K562 (cell line): Measurements from ENCODE around the gene TFAP2E. TPM values are rescaled to one million over a fixed set of nuclear protein-coding genes. Genes with fewer than 3 reads are reported as not detected.

Source experiments
- BCOR ChIP-seq: fragments of 450-650 bp; IDR thresholded peaks from 2 replicates; pipeline ENCODE4 v1.6.1; 2016
- CUX1 ChIP-seq: fragments of 200-800 bp; sonication (Bioruptor generic); IDR thresholded peaks from 2 replicates; pipeline ENCODE4 v1.6.1; 2016; ENCODE audit warnings: missing genetic modification characterization, missing compliant biosample characterization
- ELF1 ChIP-seq: fragments of 200-800 bp; sonication (Bioruptor generic); IDR thresholded peaks from 2 replicates; pipeline ENCODE4 v1.6.1; 2016; ENCODE audit warnings: missing genetic modification characterization, missing compliant biosample characterization
- GTF2A2 ChIP-seq: IDR thresholded peaks from 2 replicates; pipeline ENCODE4 v1.6.1; 2016; ENCODE audit warnings: mild to moderate bottlenecking, missing genetic modification characterization, missing compliant biosample characterization
- HDAC2 ChIP-seq: fragments of 450-650 bp; IDR thresholded peaks from 2 replicates; pipeline ENCODE4 v1.6.1; 2016; ENCODE audit warnings: mild to moderate bottlenecking
- KLF13 ChIP-seq: fragments of 450-650 bp; IDR thresholded peaks from 2 replicates; pipeline ENCODE4 v1.6.1; 2016; ENCODE audit warnings: missing genetic modification characterization, low read depth, mild to moderate bottlenecking, missing compliant biosample characterization, moderate library complexity, borderline replicate concordance
- SP2 ChIP-seq: IDR thresholded peaks from 2 replicates; pipeline ENCODE4 v1.6.1; 2011; ENCODE audit warnings: mild to moderate bottlenecking, low read depth, low read length, moderate library complexity; ENCODE audit not compliant: poor library complexity, severe bottlenecking; ENCODE audit errors: extremely low read depth
- SREBF1 ChIP-seq: fragments of 150-350 bp; IDR thresholded peaks from 2 replicates; pipeline ENCODE4 v1.6.1; 2014; ENCODE audit warnings: antibody characterized with exemption, low read depth, low read length, borderline replicate concordance
- TAF15 ChIP-seq: fragments of 200-400 bp; formaldehyde crosslinking; IDR thresholded peaks from 2 replicates; pipeline ENCODE4 v1.6.1; 2017; ENCODE audit warnings: mild to moderate bottlenecking, low read depth, low read length, moderate library complexity
- TARDBP ChIP-seq: fragments of 450-650 bp; IDR thresholded peaks from 2 replicates; pipeline ENCODE4 v1.6.1; 2016
- ZSCAN32 ChIP-seq: fragments of 450-650 bp; formaldehyde crosslinking; IDR thresholded peaks from 2 replicates; pipeline ENCODE4 v1.4.0; 2020; ENCODE audit warnings: mild to moderate bottlenecking, moderate library complexity
- polyA plus RNA-seq, 8 experiments: library from polyadenylated mRNA; depleted of rRNA in 4 of 8; stranded (reverse) in 5 of 8; unstranded in 3 of 8; fragments of >200 nt; fragmentation: Nextera tagmentation in 2 of 8; fragmentation: Illumina TruSeq in 1 of 8; extraction: Ambion mirVana in 2 of 8; extraction: Trizol in 1 of 8; gene quantifications; 2 replicates each; pipeline versions ENCODE4 v1.2.1 to v1.2.3, GENCODE V29; 2011 to 2014; ENCODE audit warnings: inconsistent platforms in 1 of 8, missing spikeins in 1 of 8
- total RNA-seq, 7 experiments: library from RNA; depleted of rRNA in 6 of 7; stranded (reverse); fragments of >200 nt in 6 of 7; fragmentation: Illumina TruSeq in 2 of 7; extraction: Trizol in 2 of 7; gene quantifications; 2 replicates each; pipeline versions ENCODE4 v1.2.1 to v1.2.3, GENCODE V29; 2011 to 2021; ENCODE audit warnings: low replicate concordance in 1 of 7
- TF ChIP-seq, protein P1 (sequence below): fragments of 450-650 bp; formaldehyde crosslinking; conservative IDR thresholded peaks from 2 replicates; pipeline ENCODE4 v1.4.0; 2022; ENCODE audit warnings: mild to moderate bottlenecking, missing genetic modification characterization
- TF ChIP-seq, protein P2 (sequence below): fragments of 150-350 bp; conservative IDR thresholded peaks from 2 replicates; pipeline ENCODE4 v1.6.1; 2014; ENCODE audit warnings: low read length

The TFAP2E gene
- total and polyA plus RNA-seq, 9 of the 15 experiments (the other 6 are each of a cell fraction or from before 2014, with no cell fraction given), result 0.03 to 0.11 (median 0.07) TPM; not detected in 4

DNA sequence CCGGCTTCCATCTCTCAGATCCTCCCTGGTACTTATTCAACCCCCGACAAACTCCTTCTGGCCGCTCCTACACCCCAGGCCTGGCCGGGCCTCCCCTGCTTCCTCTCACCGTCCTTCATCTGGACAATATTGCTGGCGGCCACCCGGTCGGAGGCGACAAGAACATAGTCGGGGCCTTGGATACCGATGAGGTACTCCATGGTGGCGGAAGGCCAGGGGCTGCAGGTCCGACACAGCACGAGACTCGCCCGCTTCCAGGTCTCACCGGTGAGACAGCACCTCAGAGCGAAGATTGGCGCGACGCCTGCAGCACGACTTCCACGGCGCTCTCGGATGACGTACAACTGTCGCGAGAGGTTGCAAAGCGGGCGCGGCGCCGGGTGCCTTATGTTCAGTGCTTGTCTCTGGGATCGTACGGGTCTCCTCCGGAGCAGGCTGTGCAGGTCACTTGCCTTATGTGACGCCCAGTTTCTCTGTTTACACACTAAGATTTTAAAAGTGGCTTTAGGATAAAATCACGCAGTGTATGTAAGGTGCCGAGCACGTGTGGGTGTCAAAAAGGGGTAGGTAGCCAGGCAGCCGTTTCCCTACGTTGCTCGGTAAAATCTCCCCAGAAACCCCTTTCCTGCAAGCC lies 68.2 kb downstream of the TFAP2E start, which contains the start of gene PSMB2 (continued):
- TF ChIP-seq CUX1 (CRISPR knock-in tag) (no peak), SP2 (no peak), SREBF1 (peak; percentile 77; the same call in 1 of the 2 replicates), TARDBP (no peak; the same call in 1 of the 2 replicates), ELF1 (tag) (no peak), KLF13 (tag) (no peak), BCOR (no peak), ZSCAN32 (CRISPR knock-in tag) (no peak), GTF2A2 (tag) (peak; percentile 30; the same call in 1 of the 2 replicates), HDAC2 (peak; percentile 44; the same call in 1 of the 2 replicates), TAF15 (no peak)
- TF ChIP-seq, protein P1, sequence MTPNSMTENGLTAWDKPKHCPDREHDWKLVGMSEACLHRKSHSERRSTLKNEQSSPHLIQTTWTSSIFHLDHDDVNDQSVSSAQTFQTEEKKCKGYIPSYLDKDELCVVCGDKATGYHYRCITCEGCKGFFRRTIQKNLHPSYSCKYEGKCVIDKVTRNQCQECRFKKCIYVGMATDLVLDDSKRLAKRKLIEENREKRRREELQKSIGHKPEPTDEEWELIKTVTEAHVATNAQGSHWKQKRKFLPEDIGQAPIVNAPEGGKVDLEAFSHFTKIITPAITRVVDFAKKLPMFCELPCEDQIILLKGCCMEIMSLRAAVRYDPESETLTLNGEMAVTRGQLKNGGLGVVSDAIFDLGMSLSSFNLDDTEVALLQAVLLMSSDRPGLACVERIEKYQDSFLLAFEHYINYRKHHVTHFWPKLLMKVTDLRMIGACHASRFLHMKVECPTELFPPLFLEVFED (CRISPR knock-in tag), result no peak
- TF ChIP-seq, protein P2, sequence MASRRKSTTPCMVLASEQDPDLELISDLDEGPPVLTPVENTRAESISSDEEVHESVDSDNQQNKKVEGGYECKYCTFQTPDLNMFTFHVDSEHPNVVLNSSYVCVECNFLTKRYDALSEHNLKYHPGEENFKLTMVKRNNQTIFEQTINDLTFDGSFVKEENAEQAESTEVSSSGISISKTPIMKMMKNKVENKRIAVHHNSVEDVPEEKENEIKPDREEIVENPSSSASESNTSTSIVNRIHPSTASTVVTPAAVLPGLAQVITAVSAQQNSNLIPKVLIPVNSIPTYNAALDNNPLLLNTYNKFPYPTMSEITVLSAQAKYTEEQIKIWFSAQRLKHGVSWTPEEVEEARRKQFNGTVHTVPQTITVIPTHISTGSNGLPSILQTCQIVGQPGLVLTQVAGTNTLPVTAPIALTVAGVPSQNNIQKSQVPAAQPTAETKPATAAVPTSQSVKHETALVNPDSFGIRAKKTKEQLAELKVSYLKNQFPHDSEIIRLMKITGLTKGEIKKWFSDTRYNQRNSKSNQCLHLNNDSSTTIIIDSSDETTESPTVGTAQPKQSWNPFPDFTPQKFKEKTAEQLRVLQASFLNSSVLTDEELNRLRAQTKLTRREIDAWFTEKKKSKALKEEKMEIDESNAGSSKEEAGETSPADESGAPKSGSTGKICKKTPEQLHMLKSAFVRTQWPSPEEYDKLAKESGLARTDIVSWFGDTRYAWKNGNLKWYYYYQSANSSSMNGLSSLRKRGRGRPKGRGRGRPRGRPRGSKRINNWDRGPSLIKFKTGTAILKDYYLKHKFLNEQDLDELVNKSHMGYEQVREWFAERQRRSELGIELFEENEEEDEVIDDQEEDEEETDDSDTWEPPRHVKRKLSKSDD, result no peak; the same call in 1 of the 2 replicates
